H9 (cell line): ENCODE data around the gene CEP112. TPM values are rescaled to one million over a fixed set of nuclear protein-coding genes. Genes with fewer than 3 reads are reported as not detected.

ENCODE experiments used
- DNase-seq: peaks from one replicate; pipeline ENCODE4 v3.0.0-alpha.2; 2017
- H2AFZ ChIP-seq: one replicate; pipeline ENCODE4 v1.6.1; 2013; ENCODE audit warnings: mild to moderate bottlenecking, low read length, control low read depth, moderate library complexity
- H2AK5ac ChIP-seq: 2 replicates; pipeline ENCODE4 v1.6.1; 2013; ENCODE audit warnings: low read length, control low read depth, mixed read lengths; ENCODE audit not compliant: insufficient read length
- H2BK120ac ChIP-seq: one replicate; pipeline ENCODE4 v1.6.1; 2013; ENCODE audit warnings: low read depth, mild to moderate bottlenecking, low read length, control low read depth, inconsistent platforms; ENCODE audit not compliant: poor library complexity, severe bottlenecking
- H2BK12ac ChIP-seq: 2 replicates; pipeline ENCODE4 v1.6.1; 2013; ENCODE audit warnings: low read length, control low read depth, mixed read lengths, low read depth; ENCODE audit not compliant: insufficient read length
- H2BK15ac ChIP-seq: 2 replicates; pipeline ENCODE4 v1.6.1; 2013; ENCODE audit warnings: low read depth, low read length, control low read depth
- H2BK20ac ChIP-seq: one replicate; pipeline ENCODE4 v1.6.1; 2013; ENCODE audit warnings: low read depth, mild to moderate bottlenecking, low read length, control low read depth, inconsistent platforms; ENCODE audit not compliant: poor library complexity, severe bottlenecking
- H2BK5ac ChIP-seq: 2 replicates; pipeline ENCODE4 v1.6.1; 2013; ENCODE audit warnings: low read length, control low read depth, mixed read lengths; ENCODE audit not compliant: insufficient read length
- H3K14ac ChIP-seq: 2 replicates; pipeline ENCODE4 v1.6.1; 2013; ENCODE audit warnings: low read length, control low read depth; ENCODE audit not compliant: insufficient read depth
- H3K18ac ChIP-seq: 2 replicates; pipeline ENCODE4 v1.6.1; 2013; ENCODE audit warnings: low read depth, mild to moderate bottlenecking, mixed read lengths, low read length, control low read depth; ENCODE audit not compliant: insufficient read length
- H3K23ac ChIP-seq: 2 replicates; pipeline ENCODE4 v1.6.1; 2013; ENCODE audit warnings: low read length, control low read depth, mixed read lengths, low read depth; ENCODE audit not compliant: insufficient read length
- H3K23me2 ChIP-seq: 2 replicates; pipeline ENCODE4 v1.6.1; 2013; ENCODE audit warnings: low read depth, mild to moderate bottlenecking, mixed read lengths, low read length, control low read depth; ENCODE audit not compliant: insufficient read length, poor library complexity, severe bottlenecking
- H3K27ac ChIP-seq: 2 replicates; pipeline ENCODE4 v1.5.1; 2013; ENCODE audit warnings: low read length, control low read depth, mixed read lengths, low read depth; ENCODE audit not compliant: insufficient read length
- H3K27me3 ChIP-seq: 2 replicates; pipeline ENCODE4 v1.6.1; 2013; ENCODE audit warnings: low read length, control low read depth, inconsistent platforms; ENCODE audit not compliant: insufficient read depth
- H3K4ac ChIP-seq: 2 replicates; pipeline ENCODE4 v1.6.1; 2013; ENCODE audit warnings: low read depth, mild to moderate bottlenecking, control low read depth, inconsistent platforms, low read length, moderate library complexity
- H3K4me1 ChIP-seq: 2 replicates; pipeline ENCODE4 v1.6.1; 2013; ENCODE audit warnings: low read length, control low read depth, inconsistent platforms; ENCODE audit not compliant: insufficient read depth
- H3K4me2 ChIP-seq: 2 replicates; pipeline ENCODE4 v1.6.1; 2013; ENCODE audit warnings: low read length, control low read depth, mixed read lengths; ENCODE audit not compliant: insufficient read length, insufficient read depth
- H3K56ac ChIP-seq: 2 replicates; pipeline ENCODE4 v1.6.1; 2013; ENCODE audit warnings: low read depth, mild to moderate bottlenecking, mixed read lengths, low read length, control low read depth; ENCODE audit not compliant: insufficient read length
- H3K79me1 ChIP-seq: 2 replicates; pipeline ENCODE4 v1.6.1; 2013; ENCODE audit warnings: low read depth, mild to moderate bottlenecking, moderate library complexity, low read length, control low read depth, inconsistent platforms; ENCODE audit not compliant: insufficient read depth, poor library complexity, severe bottlenecking
- H3K79me2 ChIP-seq: 2 replicates; pipeline ENCODE4 v1.6.1; 2013; ENCODE audit warnings: low read length, control low read depth, inconsistent platforms; ENCODE audit not compliant: insufficient read depth
- H3K9ac ChIP-seq: 2 replicates; pipeline ENCODE4 v1.6.1; 2013; ENCODE audit warnings: low read length, control low read depth, mixed read lengths; ENCODE audit not compliant: insufficient read length; ENCODE audit errors: extremely low read depth
- H3K9me3 ChIP-seq: one replicate; pipeline ENCODE4 v1.6.1; 2013; ENCODE audit warnings: low read depth, low read length, inconsistent platforms; ENCODE audit not compliant: control insufficient read depth
- H3T11ph ChIP-seq: one replicate; pipeline ENCODE4 v1.6.1; 2013; ENCODE audit warnings: mild to moderate bottlenecking, low read length, control low read depth, inconsistent platforms
- H4K20me1 ChIP-seq: one replicate; pipeline ENCODE4 v1.6.1; 2013; ENCODE audit not compliant: control insufficient read depth, insufficient read length, insufficient read depth
- H4K5ac ChIP-seq: 2 replicates; pipeline ENCODE4 v1.6.1; 2013; ENCODE audit warnings: low read depth, mild to moderate bottlenecking, mixed read lengths, low read length, control low read depth; ENCODE audit not compliant: insufficient read length
- H4K8ac ChIP-seq: replicated peaks from 2 replicates; pipeline ENCODE4 v1.6.1; 2013; ENCODE audit warnings: low read length, control low read depth, mixed read lengths, low read depth; ENCODE audit not compliant: insufficient read length
- H4K91ac ChIP-seq: 2 replicates; pipeline ENCODE4 v1.6.1; 2013; ENCODE audit warnings: low read depth, mild to moderate bottlenecking, moderate library complexity, mixed read lengths, low read length, control low read depth; ENCODE audit not compliant: insufficient read length
- H3K27ac Mint-ChIP-seq, 3 experiments: 2 replicates in 2 of 3; 3 replicates in 1 of 3; pipeline ENCODE4 v1.8.0; 2020 to 2021; ENCODE audit warnings: mixed read lengths in 3 of 3, mild to moderate bottlenecking in 1 of 3, moderate library complexity in 1 of 3
- H3K27me3 Mint-ChIP-seq: 2 replicates; pipeline ENCODE4 v1.8.0; 2021; ENCODE audit warnings: low read depth, mild to moderate bottlenecking, moderate library complexity, mixed read lengths
- H3K36me3 Mint-ChIP-seq, 3 experiments: 2 replicates in 2 of 3; 3 replicates in 1 of 3; pipeline ENCODE4 v1.8.0; 2020 to 2021; ENCODE audit warnings: low read depth in 3 of 3, mixed read lengths in 3 of 3; ENCODE audit not compliant: insufficient read depth in 1 of 3
- H3K4me1 Mint-ChIP-seq, 2 experiments: 2 replicates each; pipeline ENCODE4 v1.8.0; 2020; ENCODE audit warnings: mixed read lengths in 2 of 2
- H3K4me3 Mint-ChIP-seq, 2 experiments: 2 replicates in 1 of 2; 3 replicates in 1 of 2; pipeline ENCODE4 v1.8.0; 2020 to 2021; ENCODE audit warnings: mild to moderate bottlenecking in 2 of 2, mixed read lengths in 2 of 2, moderate library complexity in 1 of 2
- H3K9me3 Mint-ChIP-seq, 2 experiments: 2 replicates in 1 of 2; 3 replicates in 1 of 2; pipeline ENCODE4 v1.8.0; 2020; ENCODE audit warnings: mild to moderate bottlenecking in 2 of 2, mixed read lengths in 2 of 2, moderate library complexity in 1 of 2
- CTCF ChIP-seq: fragments of 200-600 bp; sonication (generic); conservative IDR thresholded peaks from 3 replicates; pipeline ENCODE4 v1.8.0; 2021; ENCODE audit warnings: antibody characterized with exemption, mild to moderate bottlenecking
- WGBS: extraction: QIAGEN DNeasy Blood & Tissue Kit; methylation state at CpG from one replicate; pipeline ENCODE4 v1.1.7; 2013; ENCODE audit warnings: missing lambda C conversion rate, low lambda C conversion rate, mixed read lengths; ENCODE audit not compliant: insufficient read length; ENCODE audit errors: extremely low coverage; 5-methylcytosine and 5-hydroxymethylcytosine counted together
- total RNA-seq: library from RNA; stranded (reverse); gene quantifications from 2 replicates; pipeline ENCODE4 v1.2.1, GENCODE V29; 2021

The CEP112 gene
- total RNA-seq, 1 experiment from 2014 or later = 5.4 TPM

- peaks cover 15% of the 10 kb centered on the region; the same call in 1 of the 2 replicates for H3K4me1 ChIP-seq
- Mint-ChIP-seq H3K36me3 (no peaks in the 10 kb centered on the region), H3K4me1 (peaks cover 57 to 78% of the 10 kb centered on the region in 2 experiments), H3K27ac (no peak overlapping the region), H3K27me3 (peaks cover 5% of the 10 kb centered on the region), H3K9me3 (no peaks in the 10 kb centered on the region), H3K4me3 (no peak overlapping the region)
- no peak overlapping the region for H2BK15ac ChIP-seq
- no peak overlapping the region for H3K18ac ChIP-seq
- no peak overlapping the region for H3T11ph ChIP-seq
- no peak overlapping the region for H2AK5ac ChIP-seq
- H2BK12ac ChIP-seq = no peak overlapping the region
- DNase-seq = no peak
- no peaks in the 10 kb centered on the region for H3K27me3 ChIP-seq
- no peaks in the 10 kb centered on the region for H3K79me1 ChIP-seq
- H4K5ac ChIP-seq = no peak overlapping the region
- no peak overlapping the region for H2AFZ ChIP-seq
- H3K27ac ChIP-seq = no peak overlapping the region
- no peak overlapping the region for H3K4me2 ChIP-seq
- no peak overlapping the region for H3K14ac ChIP-seq
- H3K4ac ChIP-seq = no peak overlapping the region
- H3K79me2 ChIP-seq = no peaks in the 10 kb centered on the region
- H3K9ac ChIP-seq = no peak overlapping the region
- H4K20me1 ChIP-seq = no peaks in the 10 kb centered on the region
- H3K23me2 ChIP-seq = no peaks in the 10 kb centered on the region
- no peaks in the 10 kb centered on the region for H3K9me3 ChIP-seq
- H4K91ac ChIP-seq = no peak overlapping the region
- TF ChIP-seq CTCF = no peak
- WGBS = no CpG with 5 or more reads among the region's 3 CpGs
- no peak overlapping the region for H2BK20ac ChIP-seq
- no peak overlapping the region for H2BK5ac ChIP-seq
- no peak overlapping the region for H4K8ac ChIP-seq
- H2BK120ac ChIP-seq = no peak overlapping the region
- no peak overlapping the region for H3K56ac ChIP-seq
- H3K23ac ChIP-seq = no peak overlapping the region
Measured at GRCh38 chr17:65694601-65695000, 497.3 kb downstream of the CEP112 start.
